Left ventricle myocardium inferior (tissue), 1 donor: ENCODE measurements around the gene GARIN5A. TPM values are rescaled to one million over a fixed set of nuclear protein-coding genes. Genes with fewer than 3 reads are reported as not detected.

Source experiments
- DNase-seq: peaks from one replicate; pipeline ENCODE4 v3.0.0-alpha.2; 2020
- H3K27ac ChIP-seq: fragments of 200-600 bp; replicated peaks from 2 replicates; pipeline ENCODE4 v1.8.0; 2021
- H3K27me3 ChIP-seq: fragments of 200-600 bp; 2 replicates; pipeline ENCODE4 v1.8.0; 2021; ENCODE audit warnings: low read depth
- H3K36me3 ChIP-seq: fragments of 200-600 bp; 2 replicates; pipeline ENCODE4 v1.8.0; 2021
- H3K4me1 ChIP-seq: fragments of 200-600 bp; 2 replicates; pipeline ENCODE4 v1.8.0; 2021
- H3K4me3 ChIP-seq: fragments of 200-600 bp; 2 replicates; pipeline ENCODE4 v1.8.0; 2021; ENCODE audit warnings: mild to moderate bottlenecking, moderate library complexity
- H3K9me3 ChIP-seq: fragments of 200-600 bp; replicated peaks from 2 replicates; pipeline ENCODE4 v1.8.0; 2021
- intact Hi-C: fragments of 100-400 bp; cut with micrococcal nuclease; formaldehyde crosslinking; loops from one replicate; pipeline ENCODE4 v1.11.0; 2022
- total RNA-seq: library from RNA; stranded (reverse); fragmentation: NEBNext Ultra II Directional; extraction: Animal tissue kit (Norgen Biotek cat#: 25700); gene quantifications from one replicate; pipeline ENCODE4 v1.2.1, GENCODE V29; 2021
- TF ChIP-seq, protein P1 (sequence below): fragments of 200-600 bp; IDR thresholded peaks from 2 replicates; pipeline ENCODE4 v1.8.0; 2021; ENCODE audit warnings: antibody characterized with exemption, mild to moderate bottlenecking, borderline replicate concordance
- donor health status: DM: no; HTN: yes; CAD: no; lungs with severe emphysema.

GARIN5A gene
- total RNA-seq, 1 donor from 2014 or later: 1.3 TPM

DNA sequence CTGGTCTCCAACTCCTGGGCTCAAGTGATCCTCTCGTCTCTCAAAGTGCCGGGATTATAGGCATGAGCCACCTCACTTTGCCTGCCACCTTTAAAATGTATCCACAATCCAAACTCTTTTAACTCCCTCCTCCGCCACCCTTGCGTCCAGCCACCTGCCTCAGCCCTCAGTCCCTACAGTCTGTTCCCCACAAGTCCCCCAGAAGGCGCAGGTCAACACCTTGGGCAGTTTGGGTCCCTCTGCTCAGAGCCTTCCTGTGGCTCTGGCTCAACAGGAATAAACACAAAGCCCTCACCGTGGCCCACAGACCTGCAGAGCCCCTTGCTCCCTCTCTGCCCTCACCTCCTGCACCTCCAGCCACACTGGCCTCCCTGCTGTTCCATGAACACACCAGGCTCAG lies 7.8 kb downstream of the GARIN5A start:
- no peaks in the 10 kb centered on the region for H3K4me1 ChIP-seq
- H3K36me3 ChIP-seq: no peaks in the 10 kb centered on the region
- peaks cover 32% of the 10 kb centered on the region for H3K27me3 ChIP-seq
- TF ChIP-seq, protein P1, sequence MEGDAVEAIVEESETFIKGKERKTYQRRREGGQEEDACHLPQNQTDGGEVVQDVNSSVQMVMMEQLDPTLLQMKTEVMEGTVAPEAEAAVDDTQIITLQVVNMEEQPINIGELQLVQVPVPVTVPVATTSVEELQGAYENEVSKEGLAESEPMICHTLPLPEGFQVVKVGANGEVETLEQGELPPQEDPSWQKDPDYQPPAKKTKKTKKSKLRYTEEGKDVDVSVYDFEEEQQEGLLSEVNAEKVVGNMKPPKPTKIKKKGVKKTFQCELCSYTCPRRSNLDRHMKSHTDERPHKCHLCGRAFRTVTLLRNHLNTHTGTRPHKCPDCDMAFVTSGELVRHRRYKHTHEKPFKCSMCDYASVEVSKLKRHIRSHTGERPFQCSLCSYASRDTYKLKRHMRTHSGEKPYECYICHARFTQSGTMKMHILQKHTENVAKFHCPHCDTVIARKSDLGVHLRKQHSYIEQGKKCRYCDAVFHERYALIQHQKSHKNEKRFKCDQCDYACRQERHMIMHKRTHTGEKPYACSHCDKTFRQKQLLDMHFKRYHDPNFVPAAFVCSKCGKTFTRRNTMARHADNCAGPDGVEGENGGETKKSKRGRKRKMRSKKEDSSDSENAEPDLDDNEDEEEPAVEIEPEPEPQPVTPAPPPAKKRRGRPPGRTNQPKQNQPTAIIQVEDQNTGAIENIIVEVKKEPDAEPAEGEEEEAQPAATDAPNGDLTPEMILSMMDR: no peak
- intact Hi-C loops: no loop called here
- no peaks in the 10 kb centered on the region for H3K9me3 ChIP-seq
- no peak overlapping the region for H3K4me3 ChIP-seq
- no peak overlapping the region for H3K27ac ChIP-seq
- no peak for DNase-seq

DNA sequence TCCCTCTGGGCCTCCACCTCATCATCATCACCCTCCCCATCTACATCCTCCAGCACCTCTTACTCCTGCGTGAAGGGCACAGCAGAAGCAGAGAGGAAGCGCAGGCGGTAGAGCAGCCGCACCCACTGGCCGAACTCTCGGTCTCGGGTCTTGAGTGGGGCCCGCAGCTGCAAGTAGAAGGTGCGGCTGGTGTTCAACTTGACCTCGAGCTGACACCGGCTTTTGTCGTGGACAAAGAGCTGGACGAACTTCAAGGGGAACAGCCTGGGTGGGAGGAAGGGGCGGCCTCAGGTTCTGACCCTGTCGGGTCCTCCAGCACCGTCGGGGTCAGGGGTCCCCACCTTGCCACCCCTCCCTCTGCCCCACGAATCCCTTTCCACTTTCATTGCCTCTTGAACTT lies 9.1 kb downstream of the GARIN5A start:
- Histone ChIP-seq H3K4me3 (no peak overlapping the region), H3K9me3 (no peaks in the 10 kb centered on the region), H3K27me3 (peaks cover 37% of the 10 kb centered on the region), H3K4me1 (no peaks in the 10 kb centered on the region), H3K27ac (no peak overlapping the region), H3K36me3 (no peaks in the 10 kb centered on the region)
- intact Hi-C loops: no loop called here
- TF ChIP-seq, protein P1: no peak
- no peak for DNase-seq

DNA sequence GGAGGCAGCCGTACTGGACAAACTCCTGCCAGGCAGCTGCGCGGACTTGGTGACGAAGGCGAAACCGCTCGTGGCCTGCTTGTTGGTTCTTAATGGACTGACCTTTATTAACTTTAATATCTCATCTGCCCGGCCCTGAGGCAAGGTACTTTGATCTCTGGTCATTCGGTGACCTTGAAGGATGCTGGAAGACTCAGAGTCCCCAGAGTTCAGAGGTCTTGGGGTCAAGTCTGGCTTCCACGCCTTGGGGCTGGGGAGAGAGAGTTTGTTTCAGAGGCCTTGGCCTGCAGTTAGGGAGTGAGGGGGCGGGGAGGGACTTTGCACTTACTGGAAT lies 10.0 kb downstream of the GARIN5A start:
- Histone ChIP-seq H3K4me1 (no peaks in the 10 kb centered on the region), H3K27ac (no peak overlapping the region), H3K9me3 (no peaks in the 10 kb centered on the region), H3K4me3 (no peak overlapping the region), H3K36me3 (no peaks in the 10 kb centered on the region), H3K27me3 (peaks cover 46% of the 10 kb centered on the region)
- TF ChIP-seq, protein P1: no peak
- no peak for DNase-seq
- intact Hi-C loops: no loop called here

DNA sequence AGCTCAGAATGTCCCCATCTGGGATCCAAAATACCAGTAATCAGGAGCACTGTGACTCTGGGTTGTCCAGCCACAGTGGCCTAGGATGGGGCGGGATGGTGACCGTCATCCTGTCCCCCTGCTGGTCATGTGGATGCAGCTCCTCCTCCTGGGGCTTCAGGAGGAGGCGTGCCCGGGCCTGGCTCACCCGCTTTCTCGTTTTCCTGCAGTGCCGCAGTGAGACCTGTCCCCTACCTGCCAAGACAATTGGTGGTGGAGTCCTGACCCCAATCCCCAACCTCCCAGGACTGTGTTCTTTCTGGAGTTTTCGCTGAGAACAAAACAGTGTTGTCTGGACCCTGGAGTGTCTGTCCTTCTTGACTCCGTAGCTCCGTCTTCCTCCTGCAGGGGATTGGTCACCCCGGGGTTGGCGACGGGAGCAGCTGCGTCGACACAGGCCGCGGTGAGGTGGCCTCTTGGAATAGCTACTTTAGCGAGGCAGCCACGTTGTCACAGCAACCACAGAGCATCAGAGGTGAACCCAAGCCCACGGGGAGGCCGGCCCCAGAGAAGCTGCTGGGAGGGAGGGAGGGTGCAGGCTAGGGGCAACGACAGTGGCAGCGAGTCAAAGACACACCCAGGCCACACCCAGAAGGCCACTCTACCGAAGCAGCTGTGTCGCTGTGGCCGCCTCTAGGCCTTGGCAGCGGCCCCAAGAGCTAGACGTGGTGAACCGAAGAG lies 10.5 kb downstream of the GARIN5A start:
- no peaks in the 10 kb centered on the region for H3K9me3 ChIP-seq
- no peak overlapping the region for H3K4me3 ChIP-seq
- H3K27ac ChIP-seq: no peak overlapping the region
- H3K36me3 ChIP-seq: no peaks in the 10 kb centered on the region
- H3K27me3 ChIP-seq: peaks cover 51% of the 10 kb centered on the region
- H3K4me1 ChIP-seq: no peaks in the 10 kb centered on the region
- intact Hi-C loops: no loop called here
- no peak for DNase-seq
- TF ChIP-seq, protein P1: peak; percentile 23

DNA sequence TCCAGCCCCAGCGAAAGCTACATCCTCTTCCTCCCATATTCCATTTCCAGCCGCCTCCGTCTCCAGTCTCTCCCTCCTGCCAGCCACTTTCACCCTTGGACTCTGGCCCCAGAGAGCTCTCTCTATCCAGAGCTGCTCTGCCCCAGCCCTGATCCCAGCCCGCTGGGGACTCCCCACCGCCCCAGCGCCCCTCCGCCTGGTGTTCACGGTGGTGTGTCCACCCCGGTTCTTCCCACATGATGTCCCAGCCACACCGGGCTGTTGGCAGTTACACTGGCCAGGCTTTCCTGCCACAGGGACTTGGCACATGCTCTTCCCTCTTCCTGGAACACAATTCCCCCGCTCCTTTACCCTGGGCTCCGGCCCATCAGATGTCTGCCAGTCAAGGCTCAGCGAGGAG lies 11.6 kb downstream of the GARIN5A start:
- Histone ChIP-seq H3K4me3 (no peak overlapping the region), H3K27me3 (peaks cover 62% of the 10 kb centered on the region), H3K4me1 (no peaks in the 10 kb centered on the region), H3K36me3 (no peaks in the 10 kb centered on the region), H3K9me3 (no peaks in the 10 kb centered on the region), H3K27ac (no peak overlapping the region)
- intact Hi-C loops: loop anchor here (5.0 kb wide), 1 partner anchor 98 kb away; the partner anchor contains the start of gene NAPSA
- TF ChIP-seq, protein P1: no peak
- DNase-seq: no peak
